B cell (primary cell): ENCODE results near the gene UFSP2.

ENCODE experiments used
- EZH2 ChIP-seq: IDR thresholded peaks from 2 replicates; pipeline ENCODE4 v1.6.1; 2012; ENCODE audit warnings: borderline replicate concordance, low read depth, mild to moderate bottlenecking, moderate library complexity, low read length; ENCODE audit not compliant: insufficient read depth, poor library complexity, severe bottlenecking
- TF ChIP-seq, protein P1 (sequence below): fragments of 200-600 bp; IDR thresholded peaks from one replicate; pipeline ENCODE4 v1.8.0; 2022; ENCODE audit warnings: antibody characterized with exemption, mild to moderate bottlenecking

DNA sequence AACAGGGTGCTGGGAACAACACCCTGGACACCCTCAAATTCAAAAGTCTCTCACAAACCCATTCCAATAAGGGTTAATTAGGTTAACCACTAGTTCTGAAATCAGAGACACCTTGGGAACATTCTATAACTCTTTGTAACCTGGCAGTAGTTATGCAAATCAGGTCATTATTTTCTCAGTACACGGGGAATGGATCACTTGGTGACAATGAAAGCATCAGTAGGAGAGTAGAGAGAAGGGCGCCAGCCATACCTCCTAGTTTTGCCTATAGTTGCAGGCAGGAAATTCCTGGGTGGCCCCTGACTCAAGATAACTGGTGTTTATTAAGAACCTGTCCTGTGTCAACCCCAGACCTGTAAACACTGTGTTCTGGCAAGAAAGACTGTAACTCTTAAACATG lies 43.2 kb upstream of the UFSP2 start:
- TF ChIP-seq, protein P1, sequence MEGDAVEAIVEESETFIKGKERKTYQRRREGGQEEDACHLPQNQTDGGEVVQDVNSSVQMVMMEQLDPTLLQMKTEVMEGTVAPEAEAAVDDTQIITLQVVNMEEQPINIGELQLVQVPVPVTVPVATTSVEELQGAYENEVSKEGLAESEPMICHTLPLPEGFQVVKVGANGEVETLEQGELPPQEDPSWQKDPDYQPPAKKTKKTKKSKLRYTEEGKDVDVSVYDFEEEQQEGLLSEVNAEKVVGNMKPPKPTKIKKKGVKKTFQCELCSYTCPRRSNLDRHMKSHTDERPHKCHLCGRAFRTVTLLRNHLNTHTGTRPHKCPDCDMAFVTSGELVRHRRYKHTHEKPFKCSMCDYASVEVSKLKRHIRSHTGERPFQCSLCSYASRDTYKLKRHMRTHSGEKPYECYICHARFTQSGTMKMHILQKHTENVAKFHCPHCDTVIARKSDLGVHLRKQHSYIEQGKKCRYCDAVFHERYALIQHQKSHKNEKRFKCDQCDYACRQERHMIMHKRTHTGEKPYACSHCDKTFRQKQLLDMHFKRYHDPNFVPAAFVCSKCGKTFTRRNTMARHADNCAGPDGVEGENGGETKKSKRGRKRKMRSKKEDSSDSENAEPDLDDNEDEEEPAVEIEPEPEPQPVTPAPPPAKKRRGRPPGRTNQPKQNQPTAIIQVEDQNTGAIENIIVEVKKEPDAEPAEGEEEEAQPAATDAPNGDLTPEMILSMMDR: no peak
- TF ChIP-seq EZH2: no peak
